GM21390 (cell line): ENCODE data around the gene SLC16A4.

ENCODE experiments used
- ATAC-seq: cut with Tn5 transposase; IDR thresholded peaks from one replicate; pipeline ENCODE4 v1.9.1; 2021; ENCODE audit not compliant: unreplicated experiment

Gene SLC16A4

GRCh38 chr1:110335265-110335664, 55.6 kb downstream of the SLC16A4 start:
- no peak for ATAC-seq

DNA sequence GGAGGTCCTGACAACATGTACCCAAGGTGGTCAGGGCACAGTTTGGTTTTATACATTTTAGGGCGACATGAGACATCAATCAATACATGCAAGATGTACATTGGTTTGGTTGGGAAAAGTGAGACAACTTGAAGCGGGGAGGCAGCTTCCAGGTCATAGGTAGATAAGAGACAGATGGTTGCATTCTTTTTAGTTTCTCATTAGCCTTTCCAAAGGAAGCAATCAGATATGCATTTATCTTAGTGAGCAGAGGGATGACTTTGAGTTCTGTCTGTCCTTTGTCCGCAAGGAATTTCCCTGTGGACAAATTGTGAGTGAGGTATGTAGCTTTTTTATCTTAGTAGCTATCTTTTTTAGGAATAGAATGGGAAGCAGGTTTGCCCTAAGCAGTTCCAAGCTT, 62.1 kb downstream of the SLC16A4 start:
- no peak for ATAC-seq

GRCh38 chr1:110328274-110328673, 62.6 kb downstream of the SLC16A4 start:
- ATAC-seq = no peak

DNA sequence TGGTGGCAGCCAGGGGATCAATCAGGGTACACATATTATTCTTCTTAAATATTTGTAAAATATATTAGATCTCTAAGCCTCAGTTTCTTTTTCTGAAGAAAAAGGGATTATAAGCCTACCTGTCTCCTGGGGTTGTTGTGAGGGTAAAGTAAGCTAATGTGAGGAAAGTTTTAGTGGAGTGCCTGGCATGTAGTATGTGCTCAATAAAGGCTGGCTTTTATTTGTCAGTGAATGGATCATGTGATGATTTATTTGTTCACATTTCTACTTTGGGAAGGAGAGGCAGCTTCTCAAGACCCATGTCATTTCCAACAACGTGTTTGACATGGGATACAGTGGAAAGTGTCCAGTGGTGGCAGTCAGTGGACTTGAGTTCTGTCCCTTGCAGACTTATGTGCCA, 64.0 kb downstream of the SLC16A4 start:
- ATAC-seq = no peak

DNA sequence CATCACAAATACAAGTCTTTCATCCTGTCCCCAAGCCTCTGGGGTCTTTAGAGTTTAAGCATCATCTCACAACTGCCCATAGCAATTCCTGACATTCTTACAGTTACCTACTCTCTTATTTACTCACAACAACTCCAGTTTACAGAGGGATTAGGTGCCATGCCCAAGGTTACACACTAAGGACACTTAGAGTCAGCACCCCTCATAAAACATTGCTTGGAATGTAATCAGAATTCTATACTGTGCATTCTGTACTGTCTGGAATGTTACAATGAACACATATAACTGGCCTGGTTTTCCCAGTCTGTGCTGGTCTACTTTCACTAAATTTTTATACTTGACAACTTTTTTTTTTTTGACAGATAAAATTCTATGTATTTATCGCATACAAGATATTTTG, 66.2 kb downstream of the SLC16A4 start:
- ATAC-seq = no peak

GRCh38 chr1:110321846-110322245, 69.0 kb downstream of the SLC16A4 start:
- no peak for ATAC-seq

DNA sequence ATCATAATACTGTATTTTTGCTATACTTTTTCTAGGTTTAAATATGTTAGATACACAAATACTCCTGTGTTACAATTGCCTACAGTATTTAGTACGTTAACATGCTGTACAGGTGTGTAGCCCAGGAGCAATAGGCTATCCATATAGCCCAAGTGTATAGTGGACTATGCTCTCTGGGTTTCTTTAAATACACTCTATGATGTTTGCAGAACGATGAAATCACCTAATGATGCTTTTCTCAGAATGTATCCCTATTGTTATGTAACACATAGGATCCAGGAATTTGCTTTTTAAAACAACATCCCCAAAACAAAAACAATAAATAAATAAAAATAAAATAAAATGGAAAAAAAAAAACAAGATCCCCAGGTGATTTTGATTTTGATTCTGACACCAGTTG, 69.8 kb downstream of the SLC16A4 start:
- ATAC-seq = no peak

- no peak for ATAC-seq
Observed at GRCh38 chr1:110320168-110320518, 70.7 kb downstream of the SLC16A4 start.

GRCh38 chr1:110319332-110320167, 71.3 kb downstream of the SLC16A4 start:
- ATAC-seq = no peak

GRCh38 chr1:110318046-110318445, 72.8 kb downstream of the SLC16A4 start:
- no peak for ATAC-seq

- ATAC-seq = no peak
Observed at GRCh38 chr1:110316735-110317134, 74.1 kb downstream of the SLC16A4 start.
